Ammon's horn (tissue), 1 donor: ENCODE data around the gene PLET1.

Source experiments
- DNase-seq: peaks from one replicate; pipeline ENCODE4 v3.0.0-alpha.2; 2016; ENCODE audit warnings: low spot score

The PLET1 gene

DNA sequence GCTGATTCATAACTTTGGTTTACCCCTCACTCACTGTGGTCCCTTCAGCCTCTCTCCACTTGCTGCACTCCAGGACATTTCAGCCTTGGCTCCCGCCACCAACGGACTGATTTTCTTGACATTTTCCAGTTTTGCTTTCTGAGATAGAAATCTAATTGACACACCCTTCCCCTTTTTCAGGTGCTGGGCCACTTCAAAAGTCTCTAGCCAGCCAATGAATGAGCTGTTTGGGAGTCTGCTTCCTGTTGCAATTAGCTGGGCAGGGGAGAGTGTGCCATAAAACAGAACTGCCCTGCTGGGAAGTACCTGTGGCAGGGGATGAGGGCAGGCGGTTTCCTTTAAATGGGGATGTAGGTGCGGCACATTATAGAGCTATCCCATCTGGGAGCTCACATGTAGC, 21.1 kb upstream of the PLET1 start:
- DNase-seq: no peak

DNA sequence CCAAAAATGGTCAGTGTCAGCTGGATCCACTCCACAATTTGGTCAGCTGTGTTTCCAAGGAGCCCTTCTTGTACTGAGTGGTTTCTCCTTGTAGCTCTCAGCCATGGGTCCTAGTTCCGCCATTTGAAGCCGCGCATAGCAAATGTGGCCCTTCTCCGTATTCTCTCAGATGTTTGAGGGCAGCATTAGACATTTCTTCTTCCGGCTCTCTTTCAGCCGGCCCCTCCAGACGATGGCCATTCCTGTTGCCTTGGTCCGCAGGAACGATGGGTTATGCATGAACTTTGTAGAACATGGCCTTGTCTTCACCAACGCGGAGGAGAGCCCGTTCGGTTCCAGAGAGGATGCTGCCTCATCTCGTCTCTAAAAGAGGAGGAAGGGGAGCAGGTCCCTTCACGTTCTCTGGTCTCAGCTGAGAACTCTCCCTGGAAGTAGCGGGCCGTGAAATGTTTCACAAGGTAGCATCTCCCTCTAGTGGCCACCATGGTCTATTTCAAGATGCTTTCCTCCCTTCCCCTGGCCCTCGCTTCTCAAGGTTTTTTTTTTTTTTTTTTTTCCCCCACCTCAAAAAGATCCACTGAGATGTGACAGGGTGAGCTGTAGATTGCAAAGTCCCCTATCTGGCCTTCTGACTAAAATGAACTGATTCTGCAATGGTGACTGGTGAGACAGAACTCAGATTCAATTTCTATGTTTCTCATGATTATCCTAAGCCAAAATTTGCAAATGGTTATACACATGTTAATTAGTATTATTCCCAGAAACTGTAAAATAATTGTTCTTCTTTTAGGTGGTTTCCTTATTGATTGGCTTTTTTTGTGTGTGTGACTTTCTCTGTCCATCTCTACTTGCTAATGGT, 19.8 kb upstream of the PLET1 start:
- peak; percentile 91 for DNase-seq

DNA sequence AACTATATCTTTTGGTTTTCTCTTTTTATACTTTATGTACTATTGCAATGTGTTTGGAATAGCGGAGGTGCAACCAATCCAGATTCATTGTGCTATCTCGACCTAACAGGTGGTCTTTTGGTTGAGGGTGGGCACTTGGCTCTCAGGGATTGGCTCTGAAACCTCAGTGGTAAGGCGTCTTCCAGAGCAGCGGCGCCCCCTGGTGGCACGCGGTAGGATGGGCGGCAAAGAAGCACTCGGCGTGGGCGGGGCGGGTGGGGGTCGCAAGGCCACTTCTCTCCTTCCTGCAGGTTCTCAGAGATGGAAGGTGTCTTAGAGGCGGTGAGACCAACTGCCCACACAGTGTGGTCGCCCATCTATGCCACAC, 19.2 kb upstream of the PLET1 start:
- DNase-seq: peak; percentile 82

DNA sequence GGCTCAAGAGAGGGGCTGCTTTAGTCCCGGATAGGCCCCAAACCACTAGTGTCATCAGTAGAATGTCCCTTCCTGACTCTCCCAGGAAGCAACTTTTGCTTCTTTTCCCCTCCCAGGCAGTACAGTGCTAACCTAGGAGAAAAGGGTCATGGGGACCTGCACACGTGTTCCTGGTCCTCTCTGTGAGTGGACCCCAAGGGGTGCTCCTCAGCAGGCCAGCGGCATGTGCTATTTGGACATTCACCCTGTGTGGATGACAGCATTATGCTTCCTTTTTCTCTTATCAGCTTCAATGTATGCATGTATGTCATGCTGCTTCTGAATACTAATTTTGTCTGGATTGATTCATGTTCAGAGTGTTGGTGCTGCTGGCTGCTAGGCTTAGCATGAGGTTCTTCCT, 18.1 kb upstream of the PLET1 start:
- no peak for DNase-seq

DNA sequence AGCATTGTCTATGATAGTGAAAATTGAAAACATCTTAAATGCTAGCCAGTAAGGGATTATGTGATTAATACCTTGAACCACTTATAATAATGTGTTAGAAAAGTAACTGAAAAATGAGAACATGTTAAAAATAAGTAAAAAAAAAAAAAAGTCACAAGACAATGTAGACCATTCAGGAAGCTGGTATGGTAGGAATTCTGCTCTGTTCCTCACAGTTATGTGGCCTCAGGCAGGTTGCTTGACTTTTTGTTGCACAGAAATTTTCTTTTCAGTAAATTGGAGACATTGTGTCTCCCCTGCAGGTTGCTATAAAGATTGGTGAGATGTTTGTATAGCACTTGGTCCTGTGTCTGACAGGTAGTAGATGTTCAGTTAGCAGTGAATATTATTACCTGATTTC, 17.3 kb upstream of the PLET1 start:
- DNase-seq: no peak

DNA sequence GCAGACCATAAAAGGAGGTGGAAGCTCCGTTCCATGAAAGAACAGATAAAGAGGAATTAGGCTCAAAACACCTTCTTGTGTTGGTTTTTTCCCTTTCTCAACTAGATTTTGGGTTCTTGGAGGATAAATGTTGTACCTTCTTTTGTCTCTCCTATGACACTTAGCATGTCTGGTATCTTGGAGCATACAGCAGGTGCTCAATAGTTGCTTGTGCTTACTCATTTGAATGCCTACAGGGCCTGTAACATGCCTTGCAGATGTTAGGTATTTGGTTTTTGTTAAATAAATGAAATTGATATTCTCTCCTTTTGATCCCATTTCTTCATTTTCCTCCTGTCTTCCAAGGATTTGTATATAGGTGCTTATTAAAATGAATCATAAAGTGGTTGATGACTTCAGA, 16.4 kb upstream of the PLET1 start:
- no peak for DNase-seq

DNA sequence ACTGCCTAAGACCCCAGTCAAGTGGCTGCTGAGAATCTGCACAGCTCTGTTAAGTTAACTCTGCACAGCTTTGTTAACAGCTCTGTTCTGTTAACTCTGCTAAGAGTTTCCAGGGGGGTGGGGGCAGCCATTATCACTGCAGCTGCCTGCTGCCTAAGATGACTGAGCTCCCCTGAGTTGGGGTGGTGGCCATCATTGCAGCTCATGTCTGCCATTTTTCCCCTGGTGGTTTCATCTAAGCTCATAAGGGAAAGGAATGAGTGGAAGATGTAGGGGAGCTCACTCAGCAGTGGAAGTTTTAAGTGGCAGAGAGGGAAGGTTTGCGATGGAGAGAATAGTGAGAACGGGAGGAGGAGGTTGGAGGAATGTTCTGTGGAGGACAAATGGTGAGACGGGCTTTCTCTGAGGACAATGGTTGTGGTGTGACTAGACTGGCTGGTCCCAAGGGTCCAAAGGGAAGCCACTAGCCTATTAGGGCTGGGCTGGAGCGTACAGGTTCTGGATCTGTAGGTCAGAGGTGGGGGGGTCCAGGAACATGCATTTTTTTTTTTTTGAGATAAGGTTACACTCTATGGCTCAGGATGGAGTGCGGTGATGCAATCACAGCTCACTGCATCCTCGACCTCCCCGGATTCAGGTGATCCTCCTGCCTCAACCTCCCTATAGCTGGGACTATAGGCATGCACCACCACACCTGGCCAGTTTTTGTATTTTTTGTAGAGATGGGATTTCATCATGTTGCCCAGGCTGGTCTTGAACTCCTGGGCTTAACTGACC, 13.5 kb upstream of the PLET1 start:
- no peak for DNase-seq

DNA sequence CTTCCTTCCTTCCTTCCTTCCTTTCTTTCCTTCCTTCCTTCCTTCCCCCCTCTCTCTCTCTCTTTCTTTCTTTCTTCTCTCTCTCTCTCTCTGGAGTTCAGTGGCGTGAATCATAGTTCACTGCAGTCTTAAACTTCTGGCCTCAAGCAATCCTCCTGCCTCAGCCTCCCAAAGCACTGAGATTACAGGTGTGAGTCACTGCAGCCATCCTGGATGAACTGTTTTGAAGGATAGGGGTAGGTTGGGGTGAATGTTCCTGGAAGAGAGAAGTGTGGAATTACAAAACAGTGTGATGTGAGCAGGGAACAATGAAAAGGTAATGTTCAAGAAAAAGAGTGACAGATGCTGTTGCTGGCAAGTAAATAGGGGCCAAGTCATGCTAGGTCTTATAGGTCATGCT, 12.4 kb upstream of the PLET1 start:
- DNase-seq: no peak

DNA sequence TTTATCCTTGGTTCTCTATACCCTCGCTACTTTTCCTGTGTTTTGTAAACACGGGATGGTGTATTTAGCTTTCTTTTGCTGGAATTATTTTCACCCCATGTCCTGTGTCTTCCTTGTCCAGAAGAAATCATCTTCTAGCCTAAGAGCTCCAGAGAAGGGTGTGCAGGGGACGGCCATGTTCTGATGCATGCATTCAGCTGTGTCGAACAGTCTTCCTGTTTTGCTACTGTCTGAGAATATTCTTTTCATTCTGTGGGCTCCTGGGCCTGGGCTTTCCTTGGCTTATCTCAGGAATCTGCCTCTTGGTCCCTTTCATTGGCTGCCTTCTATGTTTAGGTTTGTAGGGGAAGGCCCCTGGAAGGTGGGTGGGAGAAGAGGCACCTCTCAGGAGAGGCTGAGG, 10.6 kb upstream of the PLET1 start:
- DNase-seq: no peak

DNA sequence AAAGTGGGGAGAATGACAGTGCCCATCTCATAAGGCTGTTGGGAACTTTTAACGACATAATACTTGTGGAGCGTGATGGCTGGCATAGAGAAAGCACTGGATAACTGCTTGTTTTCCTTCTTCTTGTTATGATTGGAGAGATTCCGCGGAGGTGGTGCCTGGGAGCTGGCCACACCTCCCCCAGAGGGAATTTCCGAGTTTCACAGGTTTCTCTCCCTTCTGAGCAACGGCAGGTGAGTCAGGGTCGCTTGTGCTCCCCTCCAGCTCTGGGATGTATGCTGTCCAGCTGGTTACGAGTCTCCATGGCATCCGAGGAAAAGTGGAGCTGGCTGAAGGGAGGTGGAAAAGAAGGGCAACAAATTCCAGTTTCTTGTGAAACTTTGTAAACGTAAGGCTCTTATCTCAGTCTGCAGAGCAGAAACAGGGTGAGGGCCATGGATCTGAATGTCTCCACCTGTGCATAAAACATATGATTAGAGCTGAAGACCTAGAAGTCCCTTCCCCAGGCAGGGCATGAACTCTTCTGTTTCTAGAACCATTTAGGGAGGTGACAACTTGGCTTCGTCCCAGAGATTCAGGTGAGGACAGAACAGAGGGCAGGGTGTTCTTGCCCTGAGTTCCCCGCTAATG, 10.0 kb upstream of the PLET1 start:
- DNase-seq: no peak

DNA sequence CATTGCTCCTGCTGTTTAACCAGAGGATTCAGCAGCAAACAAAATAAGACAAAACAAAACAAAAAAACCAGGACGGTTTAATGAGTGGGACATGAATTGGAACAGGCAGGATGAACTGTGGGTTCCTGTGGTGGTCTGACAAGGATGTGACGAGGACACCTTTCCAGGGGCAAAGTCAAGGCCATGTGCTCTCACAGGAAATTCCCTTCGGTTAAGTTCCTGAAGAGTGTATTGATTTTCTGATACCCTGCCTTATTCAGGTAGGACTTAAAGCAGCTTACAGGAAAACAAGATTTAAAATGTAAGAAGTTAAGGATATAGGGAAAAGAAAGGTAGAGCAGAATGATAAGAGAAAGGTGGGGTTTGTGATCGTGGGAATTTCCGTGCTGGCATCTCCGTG, 8.5 kb upstream of the PLET1 start:
- DNase-seq: no peak

DNA sequence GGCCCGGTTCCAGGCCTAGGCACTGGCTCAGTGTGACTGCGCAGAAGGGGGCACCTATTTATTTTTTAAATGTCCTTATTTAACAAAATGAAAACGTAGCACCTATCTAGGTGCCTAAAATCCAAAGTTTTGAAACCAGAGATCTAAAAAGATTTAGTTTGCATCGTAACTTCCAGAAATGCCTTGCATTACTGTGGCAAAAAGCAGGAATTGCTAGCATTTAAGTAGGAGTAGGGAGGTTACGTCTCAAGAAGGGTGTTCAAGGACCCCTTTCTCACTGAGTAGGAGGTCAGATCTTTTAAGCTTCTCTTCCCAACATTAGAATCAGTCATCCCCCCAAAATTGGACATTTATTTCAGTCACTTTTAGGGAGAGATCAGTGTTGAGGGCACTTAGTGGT, 7.7 kb upstream of the PLET1 start:
- no peak for DNase-seq

DNA sequence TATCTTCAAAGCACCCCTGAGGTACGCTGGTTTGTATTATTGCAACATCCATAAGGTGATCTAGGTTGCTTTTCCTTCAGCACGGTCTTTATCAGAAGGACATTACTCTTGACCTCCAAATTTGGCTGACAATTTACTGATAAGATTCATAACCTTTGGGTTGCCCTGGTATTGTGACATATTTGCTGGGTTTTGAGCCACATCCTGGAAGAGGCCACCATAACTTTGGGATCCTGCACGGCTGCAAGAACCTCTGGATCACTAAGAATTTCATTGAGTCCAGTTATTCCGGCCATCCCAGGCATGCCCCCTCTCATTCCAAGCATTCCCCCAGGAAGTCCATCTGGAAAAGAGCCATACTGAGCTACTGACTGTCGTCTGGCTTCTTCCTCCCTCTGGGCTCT, 6.5 kb upstream of the PLET1 start:
- no peak for DNase-seq

DNA sequence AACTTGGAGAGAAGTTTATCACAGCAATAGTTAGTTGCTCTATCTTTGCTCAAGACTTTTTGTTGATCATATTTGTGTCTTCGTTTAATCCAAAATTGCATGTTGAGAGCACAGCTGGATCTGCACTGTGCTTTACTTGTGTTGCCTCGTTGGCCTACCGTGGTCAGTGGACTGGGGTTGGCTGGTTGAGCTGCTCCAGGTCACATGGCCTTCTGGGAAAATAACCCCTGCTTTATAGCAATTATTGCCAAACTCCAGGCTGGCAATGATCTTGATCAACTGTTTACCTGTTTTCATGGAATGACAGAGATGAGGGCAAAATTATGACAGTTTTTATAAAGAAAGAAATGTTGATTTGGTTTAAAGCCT, 5.7 kb upstream of the PLET1 start:
- no peak for DNase-seq

DNA sequence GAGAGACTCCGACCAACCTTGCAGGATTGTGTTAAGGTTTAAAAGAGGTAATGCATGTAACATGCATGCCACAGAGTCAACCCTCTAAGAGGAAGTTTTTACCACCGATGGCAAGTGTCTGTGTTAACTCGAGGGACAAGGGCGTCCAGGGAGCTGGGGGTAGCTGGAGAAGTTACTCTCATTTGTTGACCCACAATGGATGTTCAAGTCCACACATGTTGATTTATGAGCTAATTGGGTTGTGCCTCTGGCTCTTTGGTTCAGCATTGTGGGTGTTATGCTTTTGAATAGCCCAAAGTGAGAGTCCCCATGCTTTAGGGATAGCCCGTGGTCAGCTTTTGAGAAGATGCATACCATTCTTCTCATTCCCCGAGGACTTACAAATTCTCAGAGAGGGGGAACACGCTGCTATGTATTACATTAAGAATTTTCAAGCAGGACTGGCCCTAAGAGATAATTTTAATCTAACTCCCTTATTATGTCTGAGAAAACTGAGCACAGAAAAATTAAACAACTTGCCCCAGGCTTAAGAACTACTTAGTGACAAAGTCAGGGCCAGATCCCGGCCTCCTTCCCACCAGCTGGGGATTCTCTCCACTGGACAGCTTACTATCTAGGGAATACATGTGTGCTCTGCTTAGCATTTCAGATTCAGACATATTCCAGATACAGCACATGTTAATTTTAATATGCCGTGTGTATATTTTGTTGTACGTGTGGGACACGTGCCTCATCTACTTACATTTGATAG, 5.2 kb upstream of the PLET1 start:
- DNase-seq: no peak

DNA sequence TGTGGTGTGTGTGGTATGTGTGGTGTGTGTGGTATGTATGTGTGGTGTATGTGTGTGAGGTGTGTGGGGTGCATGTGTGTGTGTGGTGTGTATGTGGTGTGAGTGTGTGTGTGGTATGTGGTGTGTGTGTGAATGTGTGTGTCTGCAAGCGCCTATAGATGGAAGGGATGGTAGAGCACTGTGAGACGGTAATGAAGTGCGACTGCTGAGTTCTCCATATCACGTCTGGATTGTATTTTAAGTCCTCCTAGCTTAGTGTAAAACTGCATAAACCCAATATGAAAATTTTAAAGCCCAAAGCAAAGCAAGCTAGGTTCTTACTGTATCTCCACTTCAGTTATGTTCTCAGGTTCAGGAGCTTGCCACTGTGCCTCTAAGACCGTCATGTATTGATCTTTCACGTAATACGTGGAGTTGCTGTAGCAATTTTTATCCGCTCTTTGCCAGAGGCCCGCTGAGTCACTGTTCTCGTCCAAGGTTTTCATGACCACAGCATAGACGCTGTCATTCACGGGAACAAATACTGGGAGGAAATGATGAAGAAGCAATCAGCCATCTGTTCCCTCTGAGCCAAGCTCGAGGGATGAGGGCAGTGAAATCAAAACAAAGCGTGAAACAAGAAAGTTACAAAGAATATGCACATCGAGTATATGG, 5.5 kb downstream of the PLET1 start:
- DNase-seq: peak; percentile 25

DNA sequence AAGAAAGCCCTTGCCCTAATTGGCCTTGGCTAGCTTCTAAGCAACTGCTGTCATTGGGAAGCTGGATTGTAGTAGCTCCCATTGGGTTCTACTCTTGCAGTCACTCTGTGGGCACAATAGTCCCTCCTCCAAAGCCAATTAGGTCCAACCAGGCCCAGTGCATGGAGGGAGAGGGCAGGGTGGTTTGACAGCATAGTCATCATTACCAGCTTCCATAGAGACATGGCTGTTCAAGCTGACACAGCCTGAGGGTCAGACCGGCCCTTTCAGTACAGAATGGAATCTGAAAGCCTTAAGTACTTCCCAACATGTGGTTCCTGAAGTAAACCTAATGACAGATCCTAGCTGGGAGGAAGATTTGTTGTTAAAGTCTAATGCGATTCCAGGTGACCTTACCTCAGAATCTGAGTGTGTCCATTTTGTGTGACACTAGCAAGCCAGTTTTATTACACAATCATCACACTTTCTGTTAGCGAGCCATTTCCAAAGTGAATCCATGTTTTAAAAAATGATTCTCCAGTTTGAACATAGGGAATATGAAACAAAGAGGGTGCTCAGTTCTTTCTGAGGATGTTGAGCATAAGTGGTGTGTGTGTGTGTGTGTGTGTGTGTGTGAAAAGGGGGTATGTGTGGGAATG, 6.9 kb downstream of the PLET1 start:
- DNase-seq: no peak

DNA sequence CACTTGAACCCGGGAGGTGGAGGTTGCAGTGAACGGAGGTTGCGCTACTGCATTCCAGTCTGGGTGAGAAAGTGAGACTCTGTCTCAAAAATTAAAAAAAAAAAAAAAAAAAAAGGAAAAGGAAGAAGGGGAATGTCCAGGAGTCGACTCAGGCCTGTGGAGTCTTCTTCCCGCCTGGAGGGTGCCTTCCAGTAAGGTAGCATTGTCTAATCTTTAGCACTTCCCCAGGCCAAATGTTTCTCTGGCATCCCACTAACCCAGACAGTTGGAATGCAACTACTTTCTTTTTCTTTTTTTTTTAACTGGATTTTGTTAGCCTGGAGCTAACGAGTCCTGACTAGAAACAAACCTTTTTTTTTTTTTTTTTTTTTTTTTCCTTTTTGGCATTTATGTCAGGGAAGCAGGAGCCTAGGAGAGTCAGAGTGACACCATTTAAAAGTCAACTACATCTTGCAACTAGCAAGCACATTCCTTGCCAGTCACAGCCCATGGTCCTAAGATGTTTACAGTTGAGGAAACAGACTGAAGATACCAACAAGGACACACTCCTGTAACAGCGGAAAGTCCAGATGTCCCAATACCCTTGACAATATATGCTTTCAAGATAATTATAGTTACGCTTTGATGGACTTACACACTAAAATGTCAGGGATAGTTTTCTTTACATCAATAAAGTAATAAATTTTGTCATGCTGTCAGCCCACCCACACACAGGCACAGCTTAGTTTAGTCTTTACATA, 10.6 kb downstream of the PLET1 start:
- no peak for DNase-seq

DNA sequence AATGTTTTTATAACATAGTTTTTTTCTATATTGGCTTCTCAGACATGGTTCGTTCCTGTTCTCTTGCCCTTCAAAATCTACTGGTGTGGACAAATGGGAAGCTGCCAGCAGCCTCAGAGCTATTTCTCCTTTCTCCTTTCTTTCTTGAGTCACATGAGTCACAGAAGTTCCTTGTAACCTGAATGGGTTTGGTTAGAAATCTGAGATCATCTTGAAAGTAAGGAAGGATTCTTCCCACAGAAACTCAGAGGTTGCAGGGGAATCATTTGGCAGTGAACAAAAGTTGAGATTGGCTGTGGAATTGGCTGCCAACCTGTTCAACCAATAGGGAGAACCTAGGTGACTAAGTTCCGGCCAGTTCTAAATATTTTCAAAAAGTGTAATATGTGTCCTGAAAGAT, 12.5 kb downstream of the PLET1 start:
- DNase-seq: no peak

DNA sequence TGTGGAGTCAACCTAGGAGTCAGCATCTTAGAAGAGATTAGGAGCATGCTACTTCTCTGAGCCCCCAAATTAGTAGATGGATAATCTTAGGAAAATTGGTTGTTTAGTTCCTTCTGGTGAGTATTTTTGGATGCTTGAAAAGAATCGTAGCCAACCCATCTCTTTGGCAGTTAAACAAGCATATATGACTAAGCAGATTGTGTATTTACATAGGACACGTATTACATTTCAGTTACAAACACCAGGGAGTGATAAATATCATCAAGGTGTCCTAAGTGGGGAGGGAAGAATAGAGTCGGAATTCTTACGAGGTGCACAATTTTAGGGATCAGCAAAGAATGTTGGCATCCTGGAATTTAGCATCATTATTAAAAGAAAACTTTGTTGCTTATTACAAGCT, 13.5 kb downstream of the PLET1 start:
- DNase-seq: no peak

DNA sequence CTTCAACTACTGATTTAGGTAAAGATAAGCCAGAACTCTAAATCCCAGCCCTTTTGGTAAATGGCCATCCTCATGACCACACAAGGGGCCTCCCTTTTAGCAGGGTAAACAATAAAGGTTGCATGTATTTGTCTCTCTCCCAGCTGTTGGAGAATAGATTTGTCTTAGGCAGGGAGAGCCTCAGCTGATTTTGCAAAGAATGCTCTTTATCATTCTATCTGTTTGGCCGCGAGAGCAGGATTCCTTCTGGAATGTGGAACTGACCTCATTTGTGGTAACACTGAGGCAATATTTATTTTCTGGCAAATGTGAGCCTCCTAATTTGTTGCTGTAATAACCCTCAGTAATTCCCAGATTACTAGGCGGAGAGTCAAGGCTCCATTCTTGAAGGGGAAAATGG, 19.2 kb downstream of the PLET1 start:
- DNase-seq: no peak
